Neuron (in vitro differentiated cells): Measurements from ENCODE around the gene PGP.
"Not testable (repeated sequence)": the region's sequence is repeated elsewhere in the genome, so short reads cannot be mapped to it uniquely, and the experiment has no call there.

Source experiments
- H2AFZ ChIP-seq: one replicate; pipeline ENCODE4 v1.6.1; 2013; ENCODE audit warnings: low read depth, mild to moderate bottlenecking, inconsistent platforms, low read length, moderate library complexity
- H3K27me3 ChIP-seq: one replicate; pipeline ENCODE4 v1.6.1; 2013; ENCODE audit warnings: low read length; ENCODE audit not compliant: insufficient read depth
- H3K36me3 ChIP-seq: one replicate; pipeline ENCODE4 v1.6.1; 2013; ENCODE audit warnings: low read length; ENCODE audit not compliant: insufficient read depth
- H3K4me1 ChIP-seq: one replicate; pipeline ENCODE4 v1.6.1; 2013; ENCODE audit warnings: low read length; ENCODE audit not compliant: insufficient read depth
- H3K4me3 ChIP-seq: 2 replicates; pipeline ENCODE4 v1.5.1; 2013; ENCODE audit warnings: mild to moderate bottlenecking, low read length, moderate library complexity
- H3K9me3 ChIP-seq: one replicate; pipeline ENCODE4 v1.6.1; 2013; ENCODE audit warnings: low read length

Gene PGP, protein sequence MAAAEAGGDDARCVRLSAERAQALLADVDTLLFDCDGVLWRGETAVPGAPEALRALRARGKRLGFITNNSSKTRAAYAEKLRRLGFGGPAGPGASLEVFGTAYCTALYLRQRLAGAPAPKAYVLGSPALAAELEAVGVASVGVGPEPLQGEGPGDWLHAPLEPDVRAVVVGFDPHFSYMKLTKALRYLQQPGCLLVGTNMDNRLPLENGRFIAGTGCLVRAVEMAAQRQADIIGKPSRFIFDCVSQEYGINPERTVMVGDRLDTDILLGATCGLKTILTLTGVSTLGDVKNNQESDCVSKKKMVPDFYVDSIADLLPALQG

DNA sequence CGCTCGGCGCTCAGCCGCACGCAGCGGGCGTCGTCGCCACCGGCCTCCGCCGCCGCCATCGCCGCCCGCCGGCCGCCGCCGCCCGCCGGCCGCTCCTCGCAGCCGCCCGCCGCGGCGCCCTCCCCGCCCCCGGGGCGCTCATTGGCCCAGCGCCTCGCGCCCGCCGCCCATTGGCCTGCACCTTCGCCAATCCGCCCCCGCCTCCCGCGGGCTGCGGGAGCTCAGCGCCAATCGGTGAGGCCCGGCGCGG lies at the start of gene PGP:
PGP (minus strand) TSS at position 122 of the 250 bp plus-strand sequence; CDS start at position 59, 63 bp downstream.
- no peaks in the 10 kb centered on the region for H3K27me3 ChIP-seq
- H3K4me3 ChIP-seq: peak within 1 kb of the TSS; percentile 96
- H3K36me3 ChIP-seq: peaks cover 21% of the 10 kb centered on the region
- H2AFZ ChIP-seq: peak within 1 kb of the TSS; percentile 50
- H3K4me1 ChIP-seq: peaks cover 16% of the 10 kb centered on the region
- H3K9me3 ChIP-seq: no peaks in the 10 kb centered on the region

DNA sequence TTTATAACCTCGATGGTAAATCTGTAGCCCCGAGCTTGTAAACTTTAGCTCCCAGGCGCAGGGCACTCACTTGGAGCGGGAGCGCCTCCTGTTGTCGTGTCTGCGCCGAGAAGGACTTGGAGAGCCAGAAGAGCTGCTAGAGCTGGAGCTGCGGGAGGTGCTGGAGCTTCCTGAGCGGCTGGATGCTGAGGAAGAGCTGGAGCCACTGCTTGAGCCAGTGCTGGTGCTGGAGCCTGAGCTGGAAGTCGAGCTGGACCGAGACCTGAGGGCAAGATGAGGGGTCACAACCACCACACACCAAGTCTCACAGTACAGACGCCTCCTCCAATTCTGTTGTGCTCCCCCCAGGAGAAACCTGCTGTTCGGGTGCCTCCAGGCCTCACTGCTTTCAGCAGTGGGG lies 48.4 kb upstream of the PGP start:
- not testable (repeated sequence) for H2AFZ ChIP-seq, H3K9me3 ChIP-seq, H3K27me3 ChIP-seq, H3K4me1 ChIP-seq, H3K4me3 ChIP-seq
- peaks cover 68% of the 10 kb centered on the region for H3K36me3 ChIP-seq

DNA sequence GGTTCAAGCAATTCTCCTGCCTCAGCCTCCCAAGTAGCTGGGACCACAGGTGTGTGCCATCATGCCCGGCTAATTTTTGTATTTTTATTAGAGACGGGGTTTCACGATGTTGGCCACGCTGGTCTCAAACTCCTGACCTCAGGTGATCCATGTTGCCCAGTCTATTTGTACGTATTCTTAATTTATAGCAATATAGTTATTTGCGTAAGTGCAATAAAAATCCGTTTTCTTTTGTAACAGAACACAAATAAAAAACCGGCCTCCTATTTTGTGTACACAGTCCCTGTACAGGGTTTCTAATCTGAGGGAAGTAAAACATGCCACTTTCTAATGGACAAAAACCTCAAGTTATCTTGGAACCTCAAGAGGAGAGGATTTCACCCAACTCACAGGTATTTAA lies 45.6 kb upstream of the PGP start:
- Histone ChIP-seq H3K36me3 (peaks cover 90% of the 10 kb centered on the region), H3K27me3 (no peaks in the 10 kb centered on the region), H3K4me1 (no peaks in the 10 kb centered on the region), H2AFZ (no peak overlapping the region), H3K4me3 (no peak overlapping the region), H3K9me3 (no peaks in the 10 kb centered on the region)

DNA sequence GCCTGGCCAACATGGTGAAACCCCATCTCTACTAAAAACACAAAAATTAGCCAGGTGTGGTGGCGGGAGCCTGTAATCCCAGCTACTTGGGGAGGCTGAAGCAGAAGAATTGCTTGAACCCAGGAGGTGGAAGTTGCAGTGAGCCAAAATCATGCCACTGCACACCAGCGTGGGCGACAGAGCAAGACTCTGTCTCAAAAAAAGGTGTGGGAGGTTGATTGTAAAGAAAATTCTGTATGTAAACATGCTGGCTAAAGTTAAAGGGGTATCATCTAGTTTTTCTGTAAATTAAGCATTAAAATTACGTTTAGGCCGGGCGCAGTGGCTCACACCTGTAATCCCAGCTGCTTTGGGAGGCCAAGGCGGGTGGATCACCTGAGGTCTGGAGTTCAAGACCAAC lies 43.9 kb upstream of the PGP start:
- H3K4me1 ChIP-seq, H2AFZ ChIP-seq, H3K9me3 ChIP-seq, H3K27me3 ChIP-seq, H3K4me3 ChIP-seq: not testable (repeated sequence)
- peaks cover 87% of the 10 kb centered on the region for H3K36me3 ChIP-seq

DNA sequence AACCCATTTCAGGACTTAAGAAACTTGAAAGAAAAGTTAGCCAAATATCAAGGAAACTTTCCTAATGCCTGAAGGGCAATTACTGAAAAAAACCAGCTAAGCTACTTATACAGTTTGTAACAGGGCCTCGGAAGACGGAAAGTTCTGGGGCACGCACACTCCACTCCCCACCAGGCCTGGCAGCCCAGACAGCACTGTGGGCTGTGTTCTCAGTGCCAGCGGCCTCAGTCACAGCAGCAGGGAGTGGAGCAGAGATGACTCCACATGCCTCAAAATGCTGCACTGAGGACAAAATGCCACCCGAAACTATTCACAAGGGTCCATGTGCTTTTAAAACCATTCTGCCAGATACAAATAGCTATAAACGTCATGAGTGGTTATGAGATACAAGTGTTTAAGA lies 43.1 kb upstream of the PGP start:
- no peak overlapping the region for H2AFZ ChIP-seq
- no peaks in the 10 kb centered on the region for H3K9me3 ChIP-seq
- H3K27me3 ChIP-seq: no peaks in the 10 kb centered on the region
- peaks cover 2% of the 10 kb centered on the region for H3K4me1 ChIP-seq
- no peak overlapping the region for H3K4me3 ChIP-seq
- peaks cover 87% of the 10 kb centered on the region for H3K36me3 ChIP-seq

DNA sequence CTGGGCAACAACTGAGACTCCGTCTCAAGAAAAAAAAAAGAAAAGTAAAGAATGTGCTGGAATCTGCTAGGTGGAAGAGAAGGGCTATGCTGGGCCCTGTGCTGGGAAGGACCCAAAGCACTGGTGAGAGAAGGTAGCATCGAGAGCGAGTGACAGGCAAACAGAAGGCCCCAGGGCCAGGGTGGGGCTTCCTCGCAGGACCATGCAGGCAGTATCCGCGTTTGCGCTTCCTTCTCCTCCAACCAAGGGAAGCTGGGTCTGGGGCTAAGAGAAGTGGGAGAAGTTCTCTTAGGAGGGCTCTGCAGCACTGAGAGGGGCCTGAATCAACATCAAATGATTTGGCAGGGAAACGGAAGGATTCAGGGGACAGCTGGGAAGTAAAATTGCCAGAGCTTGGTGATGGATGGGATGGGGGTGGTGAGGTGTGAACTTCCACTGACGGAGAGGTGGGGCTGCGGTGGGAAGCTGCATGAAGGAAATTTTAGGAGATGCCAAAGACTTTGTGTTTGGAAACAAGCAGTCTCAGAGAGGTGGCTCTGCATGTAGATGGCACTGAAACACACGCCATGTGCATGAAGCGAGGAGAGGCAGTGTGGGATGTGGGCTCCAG lies 42.0 kb upstream of the PGP start:
- no peaks in the 10 kb centered on the region for H3K9me3 ChIP-seq
- peaks cover 10% of the 10 kb centered on the region for H3K4me1 ChIP-seq
- peaks cover 77% of the 10 kb centered on the region for H3K36me3 ChIP-seq
- H3K4me3 ChIP-seq: no peak overlapping the region
- H3K27me3 ChIP-seq: no peaks in the 10 kb centered on the region
- no peak overlapping the region for H2AFZ ChIP-seq

DNA sequence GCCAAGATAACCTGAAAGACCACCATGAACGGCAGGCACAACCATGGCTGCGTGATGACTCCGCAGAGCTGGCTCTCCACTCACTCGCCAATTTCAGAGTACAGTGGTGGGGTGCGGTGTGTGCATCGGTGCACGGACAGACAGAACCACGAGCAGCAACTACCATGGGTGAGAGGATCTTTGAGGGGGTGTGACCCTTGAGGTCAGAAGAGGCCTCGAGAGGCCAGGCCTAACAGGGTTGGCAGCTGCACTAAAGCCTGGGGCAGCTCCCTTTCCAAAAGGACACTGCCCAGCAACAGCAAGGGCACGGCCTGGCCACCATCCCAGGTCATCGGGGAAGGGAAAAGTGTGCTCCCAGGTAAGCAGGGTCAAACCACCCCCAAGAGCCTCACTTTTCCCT lies 38.7 kb upstream of the PGP start:
- Histone ChIP-seq H2AFZ (no peak overlapping the region), H3K4me3 (no peak overlapping the region), H3K4me1 (peaks cover 17% of the 10 kb centered on the region), H3K9me3 (no peaks in the 10 kb centered on the region), H3K27me3 (no peaks in the 10 kb centered on the region), H3K36me3 (peaks cover 58% of the 10 kb centered on the region)

DNA sequence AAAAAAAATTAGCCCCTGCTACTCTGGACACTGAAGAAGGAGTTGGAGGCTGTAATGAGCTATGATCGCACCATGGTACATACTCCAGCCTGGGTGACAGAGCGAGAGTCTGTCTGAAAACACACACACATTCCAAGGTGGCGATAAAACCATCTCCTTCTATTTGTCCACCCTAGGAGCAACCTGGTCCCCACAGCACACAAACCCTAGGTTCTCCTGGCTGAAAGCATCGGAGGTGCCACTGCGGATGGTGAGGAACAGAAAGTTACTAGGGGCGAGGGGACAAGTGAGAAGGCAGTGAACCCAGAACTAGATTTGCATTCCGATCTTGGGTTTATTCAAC lies 38.1 kb upstream of the PGP start:
- H3K27me3 ChIP-seq: no peaks in the 10 kb centered on the region
- H3K4me3 ChIP-seq: no peak overlapping the region
- H2AFZ ChIP-seq: no peak overlapping the region
- H3K4me1 ChIP-seq: peaks cover 17% of the 10 kb centered on the region
- H3K36me3 ChIP-seq: peaks cover 54% of the 10 kb centered on the region
- no peaks in the 10 kb centered on the region for H3K9me3 ChIP-seq

DNA sequence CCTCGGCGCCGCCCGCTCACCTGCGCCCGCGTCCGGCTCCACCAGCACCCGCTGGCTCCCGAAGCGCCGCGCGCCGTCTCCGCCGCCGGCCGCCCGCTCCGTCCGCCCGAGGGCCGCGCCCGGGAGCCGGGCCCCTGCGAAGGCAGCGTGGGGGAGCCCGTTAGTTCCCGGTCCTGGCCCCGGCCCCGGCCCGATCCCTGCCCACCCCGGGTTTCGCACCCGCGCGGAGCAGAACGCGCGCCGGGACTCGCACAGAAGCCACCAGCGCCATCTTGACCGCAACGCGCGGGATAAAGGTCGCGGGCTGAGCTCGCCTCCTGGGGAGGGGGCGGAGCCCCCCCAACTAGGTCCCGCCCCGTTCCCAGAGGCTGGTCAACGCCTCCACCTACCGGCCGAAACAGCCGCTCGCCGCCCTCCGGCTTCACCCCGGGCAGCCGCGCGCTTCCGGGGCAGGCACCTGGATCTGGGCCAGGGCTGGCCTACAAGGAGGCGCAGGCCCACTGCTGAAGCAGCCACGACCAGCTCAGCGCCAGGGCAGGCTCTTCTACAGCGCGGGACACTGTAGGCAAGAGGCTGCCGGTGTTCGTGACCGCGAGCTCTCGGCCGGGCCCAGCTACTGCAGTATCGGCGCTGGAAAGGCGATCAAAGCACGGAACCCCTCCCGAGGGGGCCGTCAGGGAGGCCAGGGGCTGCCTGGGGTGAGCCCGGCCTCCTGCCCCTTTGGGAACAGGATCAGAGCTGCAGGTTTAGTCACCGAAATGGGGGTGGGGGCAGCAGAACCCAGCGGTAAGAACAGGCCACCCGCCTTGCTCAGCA lies 36.9 kb upstream of the PGP start, which contains the start of gene ECI1:
ECI1 (minus strand) TSS at position 292 of the 816 bp plus-strand sequence; CDS start at position 271, 21 bp downstream.
- Histone ChIP-seq H3K27me3 (no peaks in the 10 kb centered on the region), H3K36me3 (peaks cover 45% of the 10 kb centered on the region), H3K4me1 (peaks cover 17% of the 10 kb centered on the region), H3K9me3 (no peaks in the 10 kb centered on the region), H2AFZ (peak within 1 kb of the TSS; percentile 22), H3K4me3 (peak within 1 kb of the TSS; percentile 96)

DNA sequence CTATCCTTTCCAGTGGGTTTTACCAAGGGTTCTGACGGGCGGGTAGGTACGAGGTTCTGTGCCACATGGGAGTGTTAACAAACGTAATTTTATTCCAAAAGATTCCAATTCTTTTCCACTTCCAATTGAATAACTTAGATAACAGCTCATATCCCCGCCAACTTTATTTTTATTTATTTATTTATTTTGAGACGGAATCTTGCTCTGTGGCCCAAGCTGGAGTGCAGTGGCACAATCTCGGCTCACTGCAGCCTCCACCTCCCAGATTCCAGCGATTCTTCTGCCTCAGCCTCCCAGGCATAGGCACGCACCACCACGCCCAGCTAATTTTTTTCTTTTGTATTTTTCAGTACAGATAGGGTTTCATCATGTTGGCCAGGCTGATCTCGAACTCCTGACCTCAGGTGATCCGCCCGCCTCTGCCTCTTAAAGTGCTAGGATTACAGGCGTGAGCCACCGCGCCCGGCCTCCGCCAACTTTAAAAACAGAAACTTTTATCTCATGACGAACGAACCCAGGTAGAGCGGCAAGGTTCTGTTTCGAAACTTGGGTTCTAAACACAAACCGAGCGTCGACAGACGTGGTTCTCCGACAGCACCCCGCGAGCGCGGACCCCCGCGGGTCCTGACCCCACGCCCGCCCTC lies 36.1 kb upstream of the PGP start:
- Histone ChIP-seq H3K36me3 (peaks cover 45% of the 10 kb centered on the region), H2AFZ (peak overlapping the region; percentile 22), H3K27me3 (no peaks in the 10 kb centered on the region), H3K4me3 (peak overlapping the region; percentile 96), H3K9me3 (no peaks in the 10 kb centered on the region), H3K4me1 (peaks cover 17% of the 10 kb centered on the region)

DNA sequence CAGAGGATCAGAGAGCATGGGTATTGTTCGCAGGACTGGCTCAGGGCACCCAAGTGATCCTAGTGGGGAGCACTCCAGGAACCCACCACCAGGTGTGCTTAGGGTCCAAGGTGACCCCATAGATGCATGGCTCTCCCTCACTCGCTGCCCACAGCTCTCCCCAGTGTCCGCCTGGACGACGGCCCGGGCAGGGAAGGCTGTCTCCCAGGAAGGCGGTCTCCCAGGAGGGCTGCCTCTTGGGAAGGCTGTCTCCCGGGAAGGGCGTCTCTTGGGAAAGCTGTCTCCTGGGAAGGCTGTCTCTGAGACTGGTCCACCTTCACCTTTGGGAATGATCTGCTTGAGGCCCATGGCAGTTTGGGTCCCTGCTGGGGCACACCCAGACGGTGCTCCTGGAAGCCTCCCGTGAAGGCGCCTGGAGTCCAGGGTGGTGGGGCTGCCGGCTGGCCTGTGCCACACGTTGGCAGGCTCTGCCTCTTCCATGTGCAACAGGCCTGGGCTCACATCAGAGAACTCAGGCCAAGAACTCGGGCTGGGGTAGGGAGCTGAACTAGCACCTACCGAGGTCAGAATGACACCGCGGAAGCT lies 31.8 kb upstream of the PGP start:
- Histone ChIP-seq H3K27me3 (no peaks in the 10 kb centered on the region), H2AFZ (no peak overlapping the region), H3K36me3 (peaks cover 53% of the 10 kb centered on the region), H3K4me1 (peaks cover 7% of the 10 kb centered on the region), H3K4me3 (no peak overlapping the region), H3K9me3 (no peaks in the 10 kb centered on the region)

DNA sequence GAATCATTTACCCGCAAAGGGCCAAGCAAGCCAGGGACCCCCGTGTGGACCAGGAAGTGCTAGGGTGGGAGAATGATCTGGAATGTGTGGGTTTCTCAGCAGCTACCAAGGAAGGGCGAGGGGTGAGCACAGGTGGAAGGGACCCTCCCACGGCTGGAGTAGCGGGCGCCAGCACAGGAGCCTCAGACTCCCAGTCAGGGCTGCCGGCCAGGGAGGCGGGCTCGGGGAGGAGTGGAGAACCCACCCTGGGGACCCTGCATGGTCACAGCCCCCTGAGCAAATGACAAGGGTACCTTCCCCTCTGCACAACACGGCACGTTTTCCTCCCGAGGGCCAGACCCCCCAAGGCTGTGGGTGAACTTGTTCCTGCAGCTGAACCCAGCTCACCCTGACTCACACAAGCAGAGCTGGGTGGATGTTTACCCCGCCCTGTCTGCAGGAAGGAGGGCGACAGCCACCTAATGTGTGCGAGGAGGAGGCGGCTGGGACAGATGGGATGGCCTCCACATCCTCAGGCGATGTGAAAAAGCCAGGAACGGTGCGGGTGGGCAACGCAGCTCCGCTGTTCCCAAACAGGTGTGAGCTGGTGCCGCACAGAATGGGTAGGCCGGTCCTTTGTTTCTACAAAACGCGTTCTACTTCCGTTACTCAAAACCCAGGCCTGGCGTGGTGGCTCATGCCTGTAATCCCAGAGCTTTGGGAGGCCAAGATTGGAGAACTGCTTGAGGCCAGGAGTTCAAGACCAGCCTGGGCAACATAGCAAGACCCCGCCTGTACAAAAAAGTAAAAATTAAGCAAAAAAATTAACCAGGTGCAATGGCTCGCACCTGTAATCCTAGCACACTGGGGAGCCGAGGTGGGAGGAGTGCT lies 30.5 kb upstream of the PGP start:
- no peaks in the 10 kb centered on the region for H3K27me3 ChIP-seq
- peaks cover 3% of the 10 kb centered on the region for H3K4me1 ChIP-seq
- H3K9me3 ChIP-seq: no peaks in the 10 kb centered on the region
- no peak overlapping the region for H3K4me3 ChIP-seq
- no peak overlapping the region for H2AFZ ChIP-seq
- peaks cover 56% of the 10 kb centered on the region for H3K36me3 ChIP-seq
